PC-9 (cell line): ENCODE results near the gene FXYD6. TPM values are rescaled to one million over a fixed set of nuclear protein-coding genes. Genes with fewer than 3 reads are reported as not detected.

Source experiments
- BruUV-seq: library from RNA; stranded (reverse); fragments of 400-500 nt; replicated peaks from 2 replicates; lab custom pipeline; 2021; lab: Mats Ljungman, UMichigan
- CTCF ChIA-PET: fragments of 300-600 bp; sonication (Branson Sonifier 250); formaldehyde crosslinking; loops from one replicate; lab custom pipeline; 2022; ENCODE audit warnings: antibody characterized with exemption; lab: Charles Lee
- POLR2A ChIA-PET: fragments of 300-600 bp; sonication (Branson Sonifier 250); formaldehyde crosslinking; loops from one replicate; lab custom pipeline; 2022; ENCODE audit warnings: antibody characterized with exemption; ENCODE audit not compliant: unreplicated experiment; lab: Charles Lee
- DNase-seq, 2 experiments: peaks; one replicate each; pipeline versions ENCODE4 v3.0.0 to v3.0.0-alpha.2; 2015 to 2022; ENCODE audit warnings: mixed read lengths in 1 of 2
- H2AFZ ChIP-seq: fragments of 200-600 bp; sonication (generic); 2 replicates; pipeline ENCODE4 v1.8.1; 2017; ENCODE audit warnings: antibody characterized with exemption
- H3F3A ChIP-seq: fragments of 200-600 bp; sonication (generic); 2 replicates; pipeline ENCODE4 v1.8.1; 2017; ENCODE audit warnings: antibody characterized with exemption, mild to moderate bottlenecking, low read depth; ENCODE audit not compliant: insufficient read depth
- H3K27ac ChIP-seq: fragments of 200-600 bp; sonication (generic); 2 replicates; pipeline ENCODE4 v1.6.1; 2016; ENCODE audit warnings: mixed run types
- H3K27me3 ChIP-seq: fragments of 200-600 bp; sonication (generic); 2 replicates; pipeline ENCODE4 v1.6.1; 2016; ENCODE audit warnings: low read depth, mixed run types; ENCODE audit not compliant: insufficient read depth
- H3K36me3 ChIP-seq: fragments of 200-600 bp; sonication (generic); 2 replicates; pipeline ENCODE4 v1.6.1; 2016; ENCODE audit warnings: low read depth, mixed run types
- H3K4me1 ChIP-seq: fragments of 200-600 bp; sonication (generic); replicated peaks from 2 replicates; pipeline ENCODE4 v1.6.1; 2016; ENCODE audit warnings: mixed run types; ENCODE audit not compliant: insufficient read depth
- H3K4me2 ChIP-seq: fragments of 200-600 bp; sonication (generic); 2 replicates; pipeline ENCODE4 v1.6.1; 2017; ENCODE audit warnings: mixed run types
- H3K4me3 ChIP-seq: fragments of 200-600 bp; sonication (generic); 2 replicates; pipeline ENCODE4 v1.6.1; 2016; ENCODE audit warnings: mixed run types
- H3K79me2 ChIP-seq: fragments of 200-600 bp; sonication (generic); 2 replicates; pipeline ENCODE4 v1.6.1; 2017; ENCODE audit warnings: low read depth, mixed run types
- H3K9me2 ChIP-seq: fragments of 200-600 bp; sonication (generic); 2 replicates; pipeline ENCODE4 v1.8.1; 2017; ENCODE audit warnings: mild to moderate bottlenecking; ENCODE audit not compliant: insufficient read depth
- H3K9me3 ChIP-seq: fragments of 200-600 bp; sonication (generic); 2 replicates; pipeline ENCODE4 v1.8.1; 2016; ENCODE audit warnings: low read depth; ENCODE audit not compliant: insufficient read depth
- H4K20me1 ChIP-seq: fragments of 200-600 bp; sonication (generic); 2 replicates; pipeline ENCODE4 v1.8.1; 2017; ENCODE audit not compliant: insufficient read depth
- EZH2 ChIP-seq: fragments of 200-600 bp; sonication (generic); IDR thresholded peaks from 2 replicates; pipeline ENCODE4 v1.8.0; 2017; ENCODE audit warnings: antibody characterized with exemption, low read depth
- intact Hi-C: fragments of 100-400 bp; cut with micrococcal nuclease; formaldehyde crosslinking; loops from one replicate; pipeline ENCODE4 v1.10.0; 2022; ENCODE audit not compliant: unreplicated experiment
- total RNA-seq: library from RNA; stranded (reverse); gene quantifications from 2 replicates; pipeline ENCODE4 v1.2.3, GENCODE V29; 2021
- TF ChIP-seq, protein P1 (sequence below): fragments of 200-600 bp; sonication (generic); conservative IDR thresholded peaks from 2 replicates; pipeline ENCODE4 v1.6.1; 2017; ENCODE audit warnings: mixed run types, antibody characterized with exemption, mild to moderate bottlenecking, moderate library complexity

The FXYD6 gene
- total RNA-seq, 1 experiment from 2014 or later: 0.20 TPM

DNA sequence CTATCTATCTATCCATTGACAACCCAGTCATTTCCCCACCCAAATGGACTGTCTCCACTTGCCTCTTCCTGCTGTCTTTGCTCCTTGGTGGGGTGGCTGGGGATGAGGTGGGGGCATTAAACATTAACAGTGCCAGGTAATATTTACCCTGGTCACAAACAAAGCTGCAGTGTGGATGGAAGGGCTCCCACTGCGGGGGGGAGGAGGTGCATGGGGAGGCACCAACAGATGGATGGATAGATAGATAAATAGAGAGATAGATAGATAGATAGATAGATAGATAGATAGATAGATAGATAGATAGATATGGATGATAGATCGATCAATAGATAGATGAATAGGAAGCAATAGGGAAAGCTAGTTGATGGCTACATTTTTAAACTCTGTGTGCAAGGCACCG lies 49.6 kb downstream of the FXYD6 start:
- no peaks in the 10 kb centered on the region for H4K20me1 ChIP-seq
- CTCF ChIA-PET: no interaction called here
- no peaks in the 10 kb centered on the region for H3K36me3 ChIP-seq
- H3K4me1 ChIP-seq: peaks cover 9% of the 10 kb centered on the region; the same call in 1 of the 2 replicates
- no TSS peak for BruUV-seq
- H3K27me3 ChIP-seq: peaks cover 32% of the 10 kb centered on the region
- no peak for DNase-seq
- no peak overlapping the region for H2AFZ ChIP-seq
- no peak overlapping the region for H3K27ac ChIP-seq
- intact Hi-C loops: loop anchor here (10.0 kb wide), 1 partner anchor 738 kb away; the partner anchor contains the start of gene IFT46
- no peaks in the 10 kb centered on the region for H3K9me3 ChIP-seq
- TF ChIP-seq EZH2: no peak
- TF ChIP-seq, protein P1, sequence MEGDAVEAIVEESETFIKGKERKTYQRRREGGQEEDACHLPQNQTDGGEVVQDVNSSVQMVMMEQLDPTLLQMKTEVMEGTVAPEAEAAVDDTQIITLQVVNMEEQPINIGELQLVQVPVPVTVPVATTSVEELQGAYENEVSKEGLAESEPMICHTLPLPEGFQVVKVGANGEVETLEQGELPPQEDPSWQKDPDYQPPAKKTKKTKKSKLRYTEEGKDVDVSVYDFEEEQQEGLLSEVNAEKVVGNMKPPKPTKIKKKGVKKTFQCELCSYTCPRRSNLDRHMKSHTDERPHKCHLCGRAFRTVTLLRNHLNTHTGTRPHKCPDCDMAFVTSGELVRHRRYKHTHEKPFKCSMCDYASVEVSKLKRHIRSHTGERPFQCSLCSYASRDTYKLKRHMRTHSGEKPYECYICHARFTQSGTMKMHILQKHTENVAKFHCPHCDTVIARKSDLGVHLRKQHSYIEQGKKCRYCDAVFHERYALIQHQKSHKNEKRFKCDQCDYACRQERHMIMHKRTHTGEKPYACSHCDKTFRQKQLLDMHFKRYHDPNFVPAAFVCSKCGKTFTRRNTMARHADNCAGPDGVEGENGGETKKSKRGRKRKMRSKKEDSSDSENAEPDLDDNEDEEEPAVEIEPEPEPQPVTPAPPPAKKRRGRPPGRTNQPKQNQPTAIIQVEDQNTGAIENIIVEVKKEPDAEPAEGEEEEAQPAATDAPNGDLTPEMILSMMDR: no peak
- no peaks in the 10 kb centered on the region for H3K79me2 ChIP-seq
- H3K9me2 ChIP-seq: no peaks in the 10 kb centered on the region
- POLR2A ChIA-PET: interaction anchor here (0.6 kb wide), 1 partner anchor 408 kb away, joined by 3 read pairs; no protein-coding TSS in a partner anchor
- H3F3A ChIP-seq: no peaks in the 10 kb centered on the region
- no peak overlapping the region for H3K4me3 ChIP-seq
- no peak overlapping the region for H3K4me2 ChIP-seq

GRCh38 chr11:117826190-117826570 lies 50.3 kb downstream of the FXYD6 start:
- Histone ChIP-seq H3K79me2 (no peaks in the 10 kb centered on the region), H3K4me2 (no peak overlapping the region), H4K20me1 (no peaks in the 10 kb centered on the region), H3K27ac (no peak overlapping the region), H3K36me3 (no peaks in the 10 kb centered on the region), H3K9me2 (no peaks in the 10 kb centered on the region), H3K9me3 (no peaks in the 10 kb centered on the region), H2AFZ (no peak overlapping the region), H3K4me3 (no peak overlapping the region), H3K27me3 (peaks cover 32% of the 10 kb centered on the region), H3K4me1 (peaks cover 9% of the 10 kb centered on the region; the same call in 1 of the 2 replicates), H3F3A (no peaks in the 10 kb centered on the region)
- ChIA-PET CTCF (no interaction called here), POLR2A (interaction anchor here (0.6 kb wide), 1 partner anchor 407 kb away, joined by 3 read pairs; no protein-coding TSS in a partner anchor)
- DNase-seq: no peak
- intact Hi-C loops: loop anchor here (10.0 kb wide), 1 partner anchor 739 kb away; the partner anchor contains the start of gene IFT46
- BruUV-seq: no TSS peak
- TF ChIP-seq EZH2: no peak

GRCh38 chr11:117825538-117826189 lies 50.8 kb downstream of the FXYD6 start:
- TF ChIP-seq, protein P1: no peak
- no peak for TF ChIP-seq EZH2
- Histone ChIP-seq H2AFZ (no peak overlapping the region), H3K4me2 (no peak overlapping the region), H3K4me3 (no peak overlapping the region), H3K27ac (no peak overlapping the region), H3K27me3 (peaks cover 32% of the 10 kb centered on the region), H4K20me1 (no peaks in the 10 kb centered on the region), H3K9me3 (no peaks in the 10 kb centered on the region), H3K36me3 (no peaks in the 10 kb centered on the region), H3K9me2 (no peaks in the 10 kb centered on the region), H3F3A (no peaks in the 10 kb centered on the region), H3K79me2 (no peaks in the 10 kb centered on the region), H3K4me1 (peaks cover 9% of the 10 kb centered on the region; the same call in 1 of the 2 replicates)
- DNase-seq: no peak
- ChIA-PET CTCF (interaction anchor here (0.6 kb wide), 1 partner anchor 10 kb away, joined by 3 read pairs; no protein-coding TSS in a partner anchor), POLR2A (no interaction called here)
- intact Hi-C loops: loop anchor here (10.0 kb wide), 1 partner anchor 739 kb away; the partner anchor contains the start of gene IFT46
- no TSS peak for BruUV-seq
